ENCODE measurements around the gene SRPRA. TPM values are rescaled to one million over a fixed set of nuclear protein-coding genes. Genes with fewer than 3 reads are reported as not detected.

Gene SRPRA
- total and polyA plus RNA-seq, 9 donors: 45.3 to 115 (median 86.0) TPM

DNA sequence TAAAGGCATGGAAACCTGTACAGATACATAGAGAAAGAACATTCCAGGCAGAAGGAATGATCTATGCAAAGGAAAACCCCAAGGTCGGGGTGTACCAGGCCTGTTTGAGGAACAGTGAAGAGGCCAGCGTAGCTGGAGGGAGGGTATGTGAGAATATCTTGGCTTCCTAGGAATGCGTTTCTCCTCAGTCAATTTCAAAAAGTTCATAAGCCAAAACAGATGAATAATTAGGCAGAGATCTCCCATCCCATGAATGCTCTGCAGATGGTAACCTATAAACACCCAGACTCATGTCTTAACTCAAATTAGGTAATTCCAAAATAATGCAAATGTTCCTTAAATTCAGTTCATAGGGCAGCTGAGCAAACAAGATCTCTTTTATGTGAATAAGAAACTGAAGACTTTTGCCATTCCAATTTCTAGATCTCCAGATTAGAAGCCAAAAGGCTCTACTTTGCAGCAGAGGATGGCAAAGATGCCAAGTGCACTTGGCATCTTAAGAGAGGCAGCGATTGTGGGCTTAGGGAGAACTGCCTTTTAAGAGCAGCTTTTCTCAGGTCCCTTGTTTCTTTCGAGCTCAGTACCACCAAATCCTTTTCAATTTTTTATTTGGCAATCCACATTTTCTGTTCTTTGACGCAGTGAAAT, 43.9 kb downstream of the SRPRA start:
- DNase-seq: no peak
- no peaks in the 10 kb centered on the region for H3K27me3 ChIP-seq
- H3K27ac ChIP-seq: no peak overlapping the region
- H3K9me3 ChIP-seq: no peaks in the 10 kb centered on the region
- no peaks in the 10 kb centered on the region for H3K4me1 ChIP-seq (ENCODE audit: insufficient read depth)
- intact Hi-C loops (cut with DNase I): no loop called here
- no peaks in the 10 kb centered on the region for H3K36me3 ChIP-seq
- WGBS, 3 donors: 71 to 74% (median 72%) methylated on average over 6 of the region's 6 CpGs
- no peak overlapping the region for H3K4me3 ChIP-seq
- TF ChIP-seq, protein P1, sequence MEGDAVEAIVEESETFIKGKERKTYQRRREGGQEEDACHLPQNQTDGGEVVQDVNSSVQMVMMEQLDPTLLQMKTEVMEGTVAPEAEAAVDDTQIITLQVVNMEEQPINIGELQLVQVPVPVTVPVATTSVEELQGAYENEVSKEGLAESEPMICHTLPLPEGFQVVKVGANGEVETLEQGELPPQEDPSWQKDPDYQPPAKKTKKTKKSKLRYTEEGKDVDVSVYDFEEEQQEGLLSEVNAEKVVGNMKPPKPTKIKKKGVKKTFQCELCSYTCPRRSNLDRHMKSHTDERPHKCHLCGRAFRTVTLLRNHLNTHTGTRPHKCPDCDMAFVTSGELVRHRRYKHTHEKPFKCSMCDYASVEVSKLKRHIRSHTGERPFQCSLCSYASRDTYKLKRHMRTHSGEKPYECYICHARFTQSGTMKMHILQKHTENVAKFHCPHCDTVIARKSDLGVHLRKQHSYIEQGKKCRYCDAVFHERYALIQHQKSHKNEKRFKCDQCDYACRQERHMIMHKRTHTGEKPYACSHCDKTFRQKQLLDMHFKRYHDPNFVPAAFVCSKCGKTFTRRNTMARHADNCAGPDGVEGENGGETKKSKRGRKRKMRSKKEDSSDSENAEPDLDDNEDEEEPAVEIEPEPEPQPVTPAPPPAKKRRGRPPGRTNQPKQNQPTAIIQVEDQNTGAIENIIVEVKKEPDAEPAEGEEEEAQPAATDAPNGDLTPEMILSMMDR (IDR thresholded peaks at IDR 0.05): no peak
- TF ChIP-seq POLR2A (IDR thresholded peaks at IDR 0.05): no peak
- no peak for TF ChIP-seq EP300 (IDR thresholded peaks at IDR 0.05)

DNA sequence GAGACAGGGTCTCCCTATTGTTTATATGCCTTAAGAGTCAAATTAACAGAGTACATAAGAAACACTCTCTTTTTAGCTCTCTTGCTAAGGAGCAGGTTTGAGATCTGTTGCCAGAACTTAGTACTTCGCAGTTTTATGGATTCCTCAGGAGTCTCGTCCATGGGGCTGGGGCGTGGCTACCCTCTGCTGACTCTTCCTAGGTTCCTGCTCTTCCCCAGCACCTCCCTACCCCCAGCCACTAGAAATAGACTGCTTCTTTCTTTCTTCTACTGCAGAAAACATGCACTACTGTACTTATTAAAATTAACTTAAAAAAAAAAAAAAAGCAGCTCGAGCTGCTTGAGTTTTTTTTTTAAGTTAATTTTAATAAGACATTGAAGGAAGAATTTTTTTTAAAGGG, 49.1 kb downstream of the SRPRA start:
- DNase-seq: no peak
- no peak overlapping the region for H3K4me3 ChIP-seq
- intact Hi-C loops (cut with DNase I): no loop called here
- TF ChIP-seq, protein P1 (IDR thresholded peaks at IDR 0.05): no peak
- no peak for TF ChIP-seq EP300 (IDR thresholded peaks at IDR 0.05)
- TF ChIP-seq POLR2A (IDR thresholded peaks at IDR 0.05): no peak
- no peaks in the 10 kb centered on the region for H3K36me3 ChIP-seq
- H3K9me3 ChIP-seq: no peaks in the 10 kb centered on the region
- no peaks in the 10 kb centered on the region for H3K4me1 ChIP-seq (ENCODE audit: insufficient read depth)
- 49 to 67% (median 59%) methylated on average over 4 of the region's 4 CpGs for WGBS, 3 donors
- no peak overlapping the region for H3K27ac ChIP-seq
- H3K27me3 ChIP-seq: no peaks in the 10 kb centered on the region

DNA sequence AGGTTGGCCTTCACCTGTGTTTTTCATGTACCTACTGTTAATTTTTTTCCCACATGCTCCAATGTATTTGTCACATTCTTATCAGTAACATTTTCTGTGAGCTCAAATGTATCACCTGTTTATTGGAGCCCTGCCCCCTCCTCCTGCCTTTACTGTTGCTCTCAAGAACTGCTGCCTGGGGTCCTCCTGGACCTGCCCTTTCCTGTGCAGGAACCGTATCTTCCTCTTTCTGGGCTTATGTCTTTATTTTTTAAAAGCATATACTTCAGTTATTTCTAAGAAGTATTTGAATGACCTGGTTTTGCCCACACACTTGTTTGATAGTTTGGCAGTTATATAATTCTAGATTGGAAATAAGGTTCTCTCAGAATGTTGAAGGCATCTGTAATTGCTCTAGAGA, 51.2 kb downstream of the SRPRA start:
- no peak overlapping the region for H3K4me3 ChIP-seq
- no peaks in the 10 kb centered on the region for H3K27me3 ChIP-seq
- no peak overlapping the region for H3K27ac ChIP-seq
- H3K36me3 ChIP-seq: no peaks in the 10 kb centered on the region
- H3K4me1 ChIP-seq (ENCODE audit: insufficient read depth): no peaks in the 10 kb centered on the region
- 76 to 77% (median 76%) methylated on average over 1 of the region's 1 CpG for whole genome bisulfite sequencing, 3 donors
- intact Hi-C loops (cut with DNase I): no loop called here
- no peaks in the 10 kb centered on the region for H3K9me3 ChIP-seq
- DNase-seq: no peak
- TF ChIP-seq, protein P1 (IDR thresholded peaks at IDR 0.05): no peak
- no peak for TF ChIP-seq POLR2A (IDR thresholded peaks at IDR 0.05)

DNA sequence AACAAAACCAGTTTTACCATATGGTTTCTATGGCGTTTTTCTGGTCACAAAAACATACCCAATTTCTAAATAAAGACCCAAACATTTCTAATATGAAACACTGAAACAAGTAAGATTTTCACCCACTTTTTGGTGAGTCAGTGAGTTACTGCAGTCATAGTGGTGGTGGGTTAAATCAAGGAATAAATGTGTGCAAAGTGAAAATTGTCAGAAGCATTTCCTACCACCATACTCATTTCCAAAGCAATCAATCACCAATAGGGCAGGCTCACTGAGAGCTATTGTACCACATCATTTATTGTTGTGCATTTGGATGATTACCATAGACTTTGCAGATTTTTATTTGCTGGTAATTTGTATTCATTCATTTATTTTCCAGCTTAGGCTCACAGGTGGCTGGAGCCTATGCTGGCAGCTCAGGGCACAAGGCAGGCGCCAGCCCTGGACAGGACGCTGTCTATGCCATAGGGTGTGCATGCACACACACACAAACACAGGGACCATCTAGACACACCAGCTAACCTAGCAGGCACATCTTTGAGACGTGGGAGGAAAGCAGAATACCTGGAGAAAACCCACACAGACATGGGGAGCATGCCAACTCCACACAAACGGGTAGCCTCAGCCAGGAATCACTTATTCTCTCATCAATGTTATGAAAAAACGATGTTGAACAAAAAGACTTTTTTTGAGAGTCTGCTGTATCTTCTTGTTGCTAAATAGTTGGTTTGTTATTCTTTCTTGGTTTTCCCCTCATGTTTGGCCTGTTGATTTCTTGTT, 52.0 kb downstream of the SRPRA start:
- H3K4me1 ChIP-seq (ENCODE audit: insufficient read depth): no peaks in the 10 kb centered on the region
- TF ChIP-seq, protein P1 (IDR thresholded peaks at IDR 0.05): no peak
- TF ChIP-seq EP300 (IDR thresholded peaks at IDR 0.05) (no peak), POLR2A (IDR thresholded peaks at IDR 0.05) (no peak)
- DNase-seq: no peak
- H3K27me3 ChIP-seq: no peaks in the 10 kb centered on the region
- H3K9me3 ChIP-seq: no peaks in the 10 kb centered on the region
- H3K36me3 ChIP-seq: no peaks in the 10 kb centered on the region
- H3K4me3 ChIP-seq: no peak overlapping the region
- no peak overlapping the region for H3K27ac ChIP-seq
- intact Hi-C loops (cut with DNase I): no loop called here
- 74 to 81% (median 75%) methylated on average over 6 of the region's 6 CpGs for WGBS, 3 donors
